ENCODE measurements around the gene RAB6A. TPM values are rescaled to one million over a fixed set of nuclear protein-coding genes. Genes with fewer than 3 reads are reported as not detected.
A peak's percentile ranks its signal among the peaks of the same experiment; 100 is the strongest.

The RAB6A gene
- total and polyA plus RNA-seq, 10 of the 15 experiments (the other 5 are each of a cell fraction or from before 2014, with no cell fraction given): 9.8 to 107 (median 34.1) TPM

- TF ChIP-seq EZH2 (IDR thresholded peaks at IDR 0.05; ENCODE audit: borderline replicate concordance, control insufficient read depth, low read depth, low read length): no peak
- no peak for TF ChIP-seq HDAC2 (IDR thresholded peaks at IDR 0.05)
- TF ChIP-seq IRF3 (IDR thresholded peaks at IDR 0.05): no peak
Observed at GRCh38 chr11:73729594-73730206, 31.2 kb downstream of the RAB6A start (continued).

GRCh38 chr11:73728000-73728399, 32.9 kb downstream of the RAB6A start:
- Histone ChIP-seq H3K79me2 (ENCODE audit: control insufficient read depth, insufficient read depth, low read length) (no peaks in the 10 kb centered on the region; the same call in none of the 2 replicates), H3K9ac (ENCODE audit: control insufficient read depth, insufficient read depth, low read length) (no peak overlapping the region), H2AFZ (ENCODE audit: control insufficient read depth, low read depth, low read length) (no peak overlapping the region), H3K27ac (ENCODE audit: control insufficient read depth, insufficient read depth) (no peak overlapping the region), H3K36me3 (ENCODE audit: control insufficient read depth in 2 of 2, insufficient read depth in 2 of 2, low read length in 1 of 2) (peaks cover 2 to 9% of the 10 kb centered on the region in 2 experiments; a peak in 2 of 4 replicates), H3K9me3 (replicated peaks; ENCODE audit: control insufficient read depth, insufficient read depth, low read length) (no peaks in the 10 kb centered on the region; the same call in 2 of the 3 replicates), H3K4me1 (ENCODE audit: control insufficient read depth, insufficient read depth, low read length) (no peaks in the 10 kb centered on the region), H4K20me1 (ENCODE audit: control insufficient read depth, insufficient read depth) (no peaks in the 10 kb centered on the region), H3K4me3 (no peak overlapping the region), H3K4me2 (ENCODE audit: control insufficient read depth, insufficient read depth) (no peak overlapping the region), H3K27me3 (replicated peaks in 1 of 2; ENCODE audit: control insufficient read depth in 2 of 2, insufficient read depth in 2 of 2, low read length in 1 of 2) (no peaks in the 10 kb centered on the region)
- 98% methylated on average over 2 of the region's 2 CpGs for WGBS (ENCODE audit: insufficient coverage, insufficient replicate concordance, low lambda C conversion rate, missing lambda C conversion rate)
- ChIA-PET POLR2A (no interaction called here), RAD21 (ENCODE audit: unreplicated experiment) (no interaction called here), SMC1A (ENCODE audit: uncharacterized antibody, unreplicated experiment) (no interaction called here), CTCF (interaction anchor here (0.5 to 1.7 kb wide), 4 partner anchors 13 to 69 kb away, joined by 3 to 6 read pairs (median 4); no protein-coding TSS in a partner anchor)
- ATAC-seq (no peak), FAIRE-seq (peak; percentile 31), DNase-seq (ENCODE audit: low read depth, low spot score) (no peak)
- intact Hi-C loops (cut with micrococcal nuclease; ENCODE audit: unreplicated experiment) (no loop called here), in situ Hi-C loops (cut with MboI) (no loop called here)
- no TSS peak for BruUV-seq (replicated peaks)
- TF ChIP-seq SREBF2 (IDR thresholded peaks at IDR 0.05; ENCODE audit: low read length): no peak
- TF ChIP-seq WRNIP1 (IDR thresholded peaks at IDR 0.05; ENCODE audit: borderline replicate concordance, low read depth, low read length): no peak
- TF ChIP-seq SRF (IDR thresholded peaks at IDR 0.05; ENCODE audit: low read depth in 2 of 2, low read length in 2 of 2): no peak
- no peak for TF ChIP-seq SPI1 (IDR thresholded peaks at IDR 0.05; ENCODE audit: borderline replicate concordance, insufficient read depth, low read depth, low read length)
- no peak for TF ChIP-seq STAT1 (conservative IDR thresholded peaks at IDR 0.05)
- TF ChIP-seq POLR2A (IDR thresholded peaks at IDR 0.05; ENCODE audit: low read depth, low read length): no peak
- no peak for TF ChIP-seq MEF2B (IDR thresholded peaks at IDR 0.05; ENCODE audit: partially characterized antibody, poor library complexity, severe bottlenecking)
- TF ChIP-seq REST (IDR thresholded peaks at IDR 0.05; ENCODE audit: low read depth, low read length): no peak
- no peak for TF ChIP-seq SIX5 (IDR thresholded peaks at IDR 0.05; ENCODE audit: low read depth, low read length, severe bottlenecking)
- no peak for TF ChIP-seq MTA3 (IDR thresholded peaks at IDR 0.05; ENCODE audit: borderline replicate concordance, low read length)
- no peak for TF ChIP-seq ZNF384 (IDR thresholded peaks at IDR 0.05; ENCODE audit: borderline replicate concordance, low read depth, low read length)
- TF ChIP-seq HDAC6 (IDR thresholded peaks at IDR 0.05; ENCODE audit: unreplicated experiment): no peak
- no peak for TF ChIP-seq BACH1 (IDR thresholded peaks at IDR 0.05; ENCODE audit: borderline replicate concordance)

Data from GM12878 (cell line).